ENCODE results near the gene GPATCH8.

The GPATCH8 gene

GRCh38 chr17:44352828-44353671, 150.2 kb downstream of the GPATCH8 start:
- Histone ChIP-seq H3K4me3 (ENCODE audit: extremely low read depth, insufficient read depth, low read length, poor library complexity, severe bottlenecking) (peak overlapping the region; percentile 22), H3K36me3 (ENCODE audit: control insufficient read depth, insufficient read depth, low read length) (peaks cover 49% of the 10 kb centered on the region), H3K4me1 (ENCODE audit: control insufficient read depth, insufficient read depth, low read length, poor library complexity, severe bottlenecking) (no peaks in the 10 kb centered on the region), H3K9me3 (ENCODE audit: control insufficient read depth, low read length) (no peaks in the 10 kb centered on the region), H3K27ac (ENCODE audit: low read depth, low read length, severe bottlenecking) (no peak overlapping the region)
- 42 to 66% methylated on average over 9 to 19 of the region's 22 CpGs for WGBS, 2 experiments (ENCODE audit: insufficient coverage in 2 of 2)

- H3K36me3 ChIP-seq (ENCODE audit: control insufficient read depth, insufficient read depth, low read length) = peaks cover 46% of the 10 kb centered on the region
- WGBS, 2 experiments (ENCODE audit: insufficient coverage in 2 of 2) = 96 to 97% methylated on average over 33 to 36 of the region's 36 CpGs
- no peak overlapping the region for H3K27ac ChIP-seq (ENCODE audit: low read depth, low read length, severe bottlenecking)
- no peaks in the 10 kb centered on the region for H3K9me3 ChIP-seq (ENCODE audit: control insufficient read depth, low read length)
- no peak overlapping the region for H3K4me3 ChIP-seq (ENCODE audit: extremely low read depth, insufficient read depth, low read length, poor library complexity, severe bottlenecking)
- H3K4me1 ChIP-seq (ENCODE audit: control insufficient read depth, insufficient read depth, low read length, poor library complexity, severe bottlenecking) = no peaks in the 10 kb centered on the region
Measured at GRCh38 chr17:44351961-44352827, 151.0 kb downstream of the GPATCH8 start.

GRCh38 chr17:44351464-44351863, 151.7 kb downstream of the GPATCH8 start:
- Histone ChIP-seq H3K9me3 (ENCODE audit: control insufficient read depth, low read length) (no peaks in the 10 kb centered on the region), H3K27ac (ENCODE audit: low read depth, low read length, severe bottlenecking) (no peak overlapping the region), H3K4me1 (ENCODE audit: control insufficient read depth, insufficient read depth, low read length, poor library complexity, severe bottlenecking) (no peaks in the 10 kb centered on the region), H3K36me3 (ENCODE audit: control insufficient read depth, insufficient read depth, low read length) (peaks cover 46% of the 10 kb centered on the region), H3K4me3 (ENCODE audit: extremely low read depth, insufficient read depth, low read length, poor library complexity, severe bottlenecking) (no peak overlapping the region)
- 88 to 91% methylated on average over 6 to 8 of the region's 8 CpGs for WGBS, 2 experiments (ENCODE audit: insufficient coverage in 2 of 2)

DNA sequence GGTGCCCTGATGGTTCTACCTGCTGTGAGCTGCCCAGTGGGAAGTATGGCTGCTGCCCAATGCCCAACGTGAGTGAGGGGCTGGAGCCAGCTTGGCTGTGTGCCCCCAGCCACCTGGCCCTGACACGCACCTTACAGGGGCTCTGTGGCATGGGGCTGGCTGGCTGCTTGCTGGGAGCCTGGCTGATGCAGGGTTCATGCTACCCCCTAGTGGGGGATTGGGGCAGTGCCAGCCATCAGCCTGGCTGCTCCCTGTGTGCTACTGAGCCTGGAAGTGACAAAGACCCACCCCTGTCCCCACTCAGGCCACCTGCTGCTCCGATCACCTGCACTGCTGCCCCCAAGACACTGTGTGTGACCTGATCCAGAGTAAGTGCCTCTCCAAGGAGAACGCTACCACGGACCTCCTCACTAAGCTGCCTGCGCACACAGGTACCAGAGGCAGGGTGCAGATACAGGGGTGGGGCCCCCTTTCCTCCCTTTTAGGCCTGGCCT, 152.4 kb downstream of the GPATCH8 start:
- Histone ChIP-seq H3K4me3 (ENCODE audit: extremely low read depth, insufficient read depth, low read length, poor library complexity, severe bottlenecking) (no peak overlapping the region), H3K27ac (ENCODE audit: low read depth, low read length, severe bottlenecking) (no peak overlapping the region), H3K36me3 (ENCODE audit: control insufficient read depth, insufficient read depth, low read length) (peaks cover 41% of the 10 kb centered on the region), H3K9me3 (ENCODE audit: control insufficient read depth, low read length) (no peaks in the 10 kb centered on the region), H3K4me1 (ENCODE audit: control insufficient read depth, insufficient read depth, low read length, poor library complexity, severe bottlenecking) (peaks cover 7% of the 10 kb centered on the region)
- WGBS, 2 experiments (ENCODE audit: insufficient coverage in 2 of 2) = 65 to 70% methylated on average over 5 to 6 of the region's 6 CpGs

DNA sequence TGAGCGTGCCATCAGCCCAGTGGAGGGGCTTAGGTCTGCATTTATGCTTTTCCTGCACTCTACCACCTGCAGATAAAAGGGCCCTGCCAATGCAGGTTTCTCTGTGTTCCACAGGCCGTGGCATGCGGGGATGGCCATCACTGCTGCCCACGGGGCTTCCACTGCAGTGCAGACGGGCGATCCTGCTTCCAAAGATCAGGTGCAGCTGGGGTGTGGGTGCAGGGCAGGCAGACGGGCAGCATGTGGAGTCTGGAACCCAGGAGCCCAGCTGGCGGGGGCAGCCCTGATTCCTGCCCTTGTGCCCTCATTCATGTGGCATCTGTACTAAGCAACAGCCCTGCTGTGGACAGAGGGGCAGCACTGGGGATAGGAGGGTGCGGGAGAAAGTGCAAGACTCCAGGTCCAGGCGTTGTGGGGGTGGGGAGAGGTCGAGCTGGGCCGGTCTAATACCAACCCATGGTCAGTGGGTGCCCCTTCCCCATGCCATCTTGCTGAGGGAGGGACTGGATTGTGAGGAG, 153.6 kb downstream of the GPATCH8 start:
- H3K4me3 ChIP-seq (ENCODE audit: extremely low read depth, insufficient read depth, low read length, poor library complexity, severe bottlenecking) = no peak overlapping the region
- peaks cover 34% of the 10 kb centered on the region for H3K36me3 ChIP-seq (ENCODE audit: control insufficient read depth, insufficient read depth, low read length)
- no peaks in the 10 kb centered on the region for H3K9me3 ChIP-seq (ENCODE audit: control insufficient read depth, low read length)
- H3K27ac ChIP-seq (ENCODE audit: low read depth, low read length, severe bottlenecking) = no peak overlapping the region
- H3K4me1 ChIP-seq (ENCODE audit: control insufficient read depth, insufficient read depth, low read length, poor library complexity, severe bottlenecking) = peaks cover 7% of the 10 kb centered on the region
- WGBS, 2 experiments (ENCODE audit: insufficient coverage in 2 of 2) = 94 to 96% methylated on average over 10 to 12 of the region's 12 CpGs

DNA sequence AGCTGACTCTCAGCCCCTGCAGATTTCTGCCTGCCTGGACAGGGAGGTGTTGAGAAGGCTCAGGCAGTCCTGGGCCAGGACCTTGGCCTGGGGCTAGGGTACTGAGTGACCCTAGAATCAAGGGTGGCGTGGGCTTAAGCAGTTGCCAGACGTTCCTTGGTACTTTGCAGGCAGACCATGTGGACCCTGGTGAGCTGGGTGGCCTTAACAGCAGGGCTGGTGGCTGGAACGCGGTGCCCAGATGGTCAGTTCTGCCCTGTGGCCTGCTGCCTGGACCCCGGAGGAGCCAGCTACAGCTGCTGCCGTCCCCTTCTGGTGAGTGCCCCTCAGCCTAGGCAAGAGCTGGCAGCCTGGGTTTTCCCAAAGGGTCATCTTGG, 154.2 kb downstream of the GPATCH8 start:
- no peaks in the 10 kb centered on the region for H3K9me3 ChIP-seq (ENCODE audit: control insufficient read depth, low read length)
- H3K27ac ChIP-seq (ENCODE audit: low read depth, low read length, severe bottlenecking) = no peak overlapping the region
- H3K4me3 ChIP-seq (ENCODE audit: extremely low read depth, insufficient read depth, low read length, poor library complexity, severe bottlenecking) = no peak overlapping the region
- H3K36me3 ChIP-seq (ENCODE audit: control insufficient read depth, insufficient read depth, low read length) = peaks cover 34% of the 10 kb centered on the region
- peaks cover 7% of the 10 kb centered on the region for H3K4me1 ChIP-seq (ENCODE audit: control insufficient read depth, insufficient read depth, low read length, poor library complexity, severe bottlenecking)
- WGBS, 2 experiments (ENCODE audit: insufficient coverage in 2 of 2) = 92% methylated on average over 5 to 6 of the region's 6 CpGs

- WGBS, 2 experiments (ENCODE audit: insufficient coverage in 2 of 2) = 89 to 94% methylated on average over 6 to 8 of the region's 9 CpGs
- Histone ChIP-seq H3K27ac (ENCODE audit: low read depth, low read length, severe bottlenecking) (no peak overlapping the region), H3K36me3 (ENCODE audit: control insufficient read depth, insufficient read depth, low read length) (peaks cover 34% of the 10 kb centered on the region), H3K9me3 (ENCODE audit: control insufficient read depth, low read length) (no peaks in the 10 kb centered on the region), H3K4me3 (ENCODE audit: extremely low read depth, insufficient read depth, low read length, poor library complexity, severe bottlenecking) (no peak overlapping the region), H3K4me1 (ENCODE audit: control insufficient read depth, insufficient read depth, low read length, poor library complexity, severe bottlenecking) (peaks cover 7% of the 10 kb centered on the region)
Measured at GRCh38 chr17:44348234-44348987, 154.8 kb downstream of the GPATCH8 start.
